ENCODE measurements around the gene MPI.
"Not testable (repeated sequence)": the region's sequence is repeated elsewhere in the genome, so short reads cannot be mapped to it uniquely, and the experiment has no call there.

The MPI gene

GRCh38 chr15:74913041-74913440, 23.2 kb downstream of the MPI start:
- H3K79me2 ChIP-seq (ENCODE audit: low read length) = no peaks in the 10 kb centered on the region
- TF ChIP-seq EZH2phosphoT487 (IDR thresholded peaks at IDR 0.05; ENCODE audit: low read depth) (no peak), CTCF (IDR thresholded peaks at IDR 0.05; ENCODE audit: low read depth, low read length) (no peak)
- no peak overlapping the region for H3K27ac ChIP-seq (ENCODE audit: low read length)
- H2AFZ ChIP-seq (ENCODE audit: low read depth, low read length) = no peak overlapping the region
- H3K9ac ChIP-seq (ENCODE audit: low read length) = no peak overlapping the region
- H3K27me3 ChIP-seq (ENCODE audit: low read depth, low read length) = no peaks in the 10 kb centered on the region
- no peaks in the 10 kb centered on the region for H3K9me3 ChIP-seq (ENCODE audit: insufficient read depth, low read length)
- no peaks in the 10 kb centered on the region for H3K4me1 ChIP-seq (ENCODE audit: low read length)
- no peak overlapping the region for H3K4me2 ChIP-seq (ENCODE audit: low read length)
- H3K36me3 ChIP-seq (replicated peaks; ENCODE audit: low read depth, low read length) = peaks cover 47% of the 10 kb centered on the region
- H4K20me1 ChIP-seq (ENCODE audit: insufficient read depth, low read length) = no peaks in the 10 kb centered on the region
- H3K4me3 ChIP-seq (ENCODE audit: low read length) = no peak overlapping the region

GRCh38 chr15:74913799-74914198, 24.0 kb downstream of the MPI start:
- peaks cover 53% of the 10 kb centered on the region for H3K36me3 ChIP-seq (replicated peaks; ENCODE audit: low read depth, low read length)
- not testable (repeated sequence) for H3K27ac ChIP-seq (ENCODE audit: low read length); H2AFZ ChIP-seq (ENCODE audit: low read depth, low read length)

GRCh38 chr15:74917676-74918075, 27.8 kb downstream of the MPI start:
- no peak overlapping the region for H2AFZ ChIP-seq (ENCODE audit: low read depth, low read length)
- H3K4me1 ChIP-seq (ENCODE audit: low read length) = peaks cover 14% of the 10 kb centered on the region
- no peaks in the 10 kb centered on the region for H3K9me3 ChIP-seq (ENCODE audit: insufficient read depth, low read length)
- H4K20me1 ChIP-seq (ENCODE audit: insufficient read depth, low read length) = no peaks in the 10 kb centered on the region; the same call in 1 of the 2 replicates
- H3K27ac ChIP-seq (ENCODE audit: low read length) = no peak overlapping the region
- H3K4me3 ChIP-seq (ENCODE audit: low read length) = no peak overlapping the region
- no peaks in the 10 kb centered on the region for H3K27me3 ChIP-seq (ENCODE audit: low read depth, low read length)
- 0 out of 2 replicates have a peak, but pooled peaks cover 3% of the 10 kb centered on the region for H3K79me2 ChIP-seq (ENCODE audit: low read length)
- TF ChIP-seq CTCF (IDR thresholded peaks at IDR 0.05; ENCODE audit: low read depth, low read length) (no peak), EZH2phosphoT487 (IDR thresholded peaks at IDR 0.05; ENCODE audit: low read depth) (no peak)
- no peak overlapping the region for H3K9ac ChIP-seq (ENCODE audit: low read length)
- H3K36me3 ChIP-seq (replicated peaks; ENCODE audit: low read depth, low read length) = peaks cover 63% of the 10 kb centered on the region
- no peak overlapping the region for H3K4me2 ChIP-seq (ENCODE audit: low read length)

More at GRCh38 chr15:74913799-74914198, 24.0 kb downstream of the MPI start:
- not testable (repeated sequence) for H3K9ac ChIP-seq (ENCODE audit: low read length); H3K4me1 ChIP-seq (ENCODE audit: low read length); H3K4me2 ChIP-seq (ENCODE audit: low read length); H3K4me3 ChIP-seq (ENCODE audit: low read length); H4K20me1 ChIP-seq (ENCODE audit: insufficient read depth, low read length); H3K27me3 ChIP-seq (ENCODE audit: low read depth, low read length); H3K9me3 ChIP-seq (ENCODE audit: insufficient read depth, low read length); H3K79me2 ChIP-seq (ENCODE audit: low read length)

DNA sequence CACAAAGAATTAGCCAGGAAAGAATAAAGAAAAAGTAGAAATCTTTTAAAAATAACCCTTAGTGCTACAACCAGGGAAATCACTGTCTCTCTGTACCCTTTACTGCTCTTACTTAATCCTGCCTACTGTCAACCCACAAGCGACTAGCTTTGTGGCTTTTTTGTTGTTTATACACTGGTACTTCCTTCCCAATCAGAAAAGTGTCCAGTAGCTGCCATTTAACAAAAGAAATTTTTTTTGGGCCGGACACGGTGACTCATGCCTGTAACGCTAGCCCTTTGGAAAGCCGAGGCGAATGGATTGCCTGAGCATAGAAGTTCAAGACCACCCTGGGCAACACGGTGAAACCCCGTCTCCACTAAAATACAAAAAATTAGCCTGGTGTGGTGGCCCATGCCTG, 30.6 kb downstream of the MPI start:
- H3K9me3 ChIP-seq (ENCODE audit: insufficient read depth, low read length) = no peaks in the 10 kb centered on the region
- no peak overlapping the region for H3K4me2 ChIP-seq (ENCODE audit: low read length)
- no peaks in the 10 kb centered on the region for H3K27me3 ChIP-seq (ENCODE audit: low read depth, low read length)
- no peak overlapping the region for H3K4me3 ChIP-seq (ENCODE audit: low read length)
- H2AFZ ChIP-seq (ENCODE audit: low read depth, low read length) = no peak overlapping the region
- no peaks in the 10 kb centered on the region; the same call in 1 of the 2 replicates for H4K20me1 ChIP-seq (ENCODE audit: insufficient read depth, low read length)
- peaks cover 13% of the 10 kb centered on the region for H3K79me2 ChIP-seq (ENCODE audit: low read length)
- no peak for TF ChIP-seq EZH2phosphoT487 (IDR thresholded peaks at IDR 0.05; ENCODE audit: low read depth)
- TF ChIP-seq CTCF (IDR thresholded peaks at IDR 0.05; ENCODE audit: low read depth, low read length) = no peak
- H3K4me1 ChIP-seq (ENCODE audit: low read length) = peaks cover 14% of the 10 kb centered on the region
- H3K27ac ChIP-seq (ENCODE audit: low read length) = no peak overlapping the region
- peaks cover 66% of the 10 kb centered on the region for H3K36me3 ChIP-seq (replicated peaks; ENCODE audit: low read depth, low read length)
- no peak overlapping the region for H3K9ac ChIP-seq (ENCODE audit: low read length)

DNA sequence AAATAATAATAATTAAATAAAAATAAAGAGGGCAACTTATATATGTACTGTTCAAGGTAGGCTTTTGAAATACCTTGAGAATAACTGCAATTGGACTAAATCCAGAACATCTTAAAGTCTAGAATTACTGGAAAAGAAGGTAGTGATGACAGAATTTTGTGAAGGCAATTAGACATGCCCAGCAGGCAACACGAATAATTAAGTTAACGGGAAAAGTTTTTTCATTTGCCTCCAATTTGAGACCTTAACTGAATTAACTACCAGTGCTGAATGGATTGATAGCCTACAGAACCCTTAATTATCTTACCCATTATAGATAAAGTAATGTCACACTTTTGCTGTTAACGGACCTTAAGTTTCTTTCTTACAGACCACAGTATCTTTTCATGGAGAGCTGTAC, 34.7 kb downstream of the MPI start:
- no peak overlapping the region for H3K4me3 ChIP-seq (ENCODE audit: low read length)
- no peaks in the 10 kb centered on the region for H3K9me3 ChIP-seq (ENCODE audit: insufficient read depth, low read length)
- H2AFZ ChIP-seq (ENCODE audit: low read depth, low read length) = no peak overlapping the region
- no peak overlapping the region for H3K27ac ChIP-seq (ENCODE audit: low read length)
- H4K20me1 ChIP-seq (ENCODE audit: insufficient read depth, low read length) = peaks cover 3% of the 10 kb centered on the region; the same call in 1 of the 2 replicates
- no peak overlapping the region for H3K9ac ChIP-seq (ENCODE audit: low read length)
- no peak for TF ChIP-seq EZH2phosphoT487 (IDR thresholded peaks at IDR 0.05; ENCODE audit: low read depth)
- TF ChIP-seq CTCF (IDR thresholded peaks at IDR 0.05; ENCODE audit: low read depth, low read length) = no peak
- no peaks in the 10 kb centered on the region for H3K27me3 ChIP-seq (ENCODE audit: low read depth, low read length)
- no peak overlapping the region for H3K4me2 ChIP-seq (ENCODE audit: low read length)
- peaks cover 4% of the 10 kb centered on the region for H3K4me1 ChIP-seq (ENCODE audit: low read length)
- H3K79me2 ChIP-seq (ENCODE audit: low read length) = peaks cover 42% of the 10 kb centered on the region
- H3K36me3 ChIP-seq (replicated peaks; ENCODE audit: low read depth, low read length) = peaks cover 63% of the 10 kb centered on the region
